ENCODE data around the gene SLC9A1.

The SLC9A1 gene

DNA sequence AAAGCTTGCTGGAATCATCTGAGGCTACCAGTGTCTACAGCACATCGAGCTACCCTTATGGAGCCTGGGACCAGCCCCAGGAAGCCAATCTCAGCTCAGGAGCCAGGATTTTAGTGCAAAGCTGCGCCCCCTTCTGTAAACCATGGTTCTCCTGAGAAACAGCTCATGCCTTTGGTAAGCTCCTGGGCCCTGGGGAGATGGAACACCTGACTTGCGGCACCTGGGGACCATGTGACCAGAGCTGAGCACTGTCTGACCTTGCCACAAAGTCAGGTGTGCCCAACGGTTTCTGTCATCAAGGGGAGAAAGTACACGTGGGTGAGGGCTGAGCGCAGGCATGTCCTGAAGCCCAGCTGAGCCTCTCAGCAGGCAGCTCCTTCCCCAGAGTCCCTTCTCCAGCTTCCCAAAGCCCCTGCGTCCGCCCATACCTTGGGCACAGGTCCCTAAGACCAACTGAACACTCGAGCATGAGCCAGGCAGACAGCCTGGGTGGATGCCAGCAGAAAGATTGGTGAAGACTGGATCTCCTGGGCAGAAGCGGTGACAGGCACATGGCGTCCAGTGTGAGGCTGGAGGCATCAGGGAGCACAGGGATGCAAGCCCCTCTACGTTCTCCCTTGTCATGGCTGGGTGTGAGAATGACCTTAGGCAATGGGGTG, 84.4 kb downstream of the SLC9A1 start:
- no peak for DNase-seq (ENCODE audit: low read depth, low spot score)

DNA sequence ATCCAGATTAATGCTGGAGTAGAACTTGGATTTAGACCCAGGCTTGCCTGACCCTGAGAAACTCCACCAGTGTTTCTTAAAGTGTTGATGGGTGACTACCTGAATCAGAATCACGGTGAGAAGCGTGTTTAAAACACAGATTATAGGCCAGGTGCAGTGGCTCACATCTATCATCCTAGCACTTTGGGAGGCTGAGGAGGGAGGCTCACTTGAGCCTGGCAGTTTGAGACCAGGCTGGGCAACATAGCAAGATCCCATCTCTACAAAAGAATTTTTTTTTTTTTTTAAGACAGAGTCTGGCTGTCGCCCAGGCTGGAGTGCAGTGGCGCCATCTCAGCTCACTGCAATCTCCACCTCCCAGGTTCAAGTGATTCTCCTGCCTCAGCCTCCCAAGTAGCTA, 86.0 kb downstream of the SLC9A1 start:
- no peak for DNase-seq (ENCODE audit: low read depth, low spot score)

DNA sequence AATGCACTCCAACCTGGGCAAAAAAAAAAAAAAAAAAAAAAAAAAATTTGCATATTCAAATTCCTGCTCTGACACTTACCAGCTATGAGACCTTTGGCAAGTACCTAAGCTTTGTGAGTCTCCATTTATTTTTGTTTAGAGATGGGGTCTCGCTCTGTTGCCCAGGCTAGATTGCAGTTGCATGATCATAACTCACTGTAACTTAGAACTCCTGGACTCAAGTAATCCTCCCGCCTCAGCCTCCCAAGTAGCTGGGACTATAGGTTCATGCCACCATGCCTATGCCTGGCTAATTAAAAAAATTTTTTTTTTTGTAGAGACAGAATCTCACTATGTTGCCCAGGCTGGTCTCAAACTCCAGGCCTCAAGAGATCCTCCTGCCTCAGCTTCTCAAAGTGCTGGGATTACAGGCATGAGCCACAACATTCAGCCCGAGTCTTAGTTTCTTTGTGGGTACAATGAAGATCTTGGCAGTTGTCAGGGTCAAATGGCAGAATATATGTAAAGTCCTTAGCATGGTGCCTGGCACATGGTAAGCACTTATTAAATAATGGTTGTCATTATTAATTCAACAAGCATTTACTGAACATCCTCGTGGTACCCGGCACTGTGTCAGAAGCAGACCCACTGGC, 88.8 kb downstream of the SLC9A1 start:
- DNase-seq (ENCODE audit: low read depth, low spot score), result no peak

DNA sequence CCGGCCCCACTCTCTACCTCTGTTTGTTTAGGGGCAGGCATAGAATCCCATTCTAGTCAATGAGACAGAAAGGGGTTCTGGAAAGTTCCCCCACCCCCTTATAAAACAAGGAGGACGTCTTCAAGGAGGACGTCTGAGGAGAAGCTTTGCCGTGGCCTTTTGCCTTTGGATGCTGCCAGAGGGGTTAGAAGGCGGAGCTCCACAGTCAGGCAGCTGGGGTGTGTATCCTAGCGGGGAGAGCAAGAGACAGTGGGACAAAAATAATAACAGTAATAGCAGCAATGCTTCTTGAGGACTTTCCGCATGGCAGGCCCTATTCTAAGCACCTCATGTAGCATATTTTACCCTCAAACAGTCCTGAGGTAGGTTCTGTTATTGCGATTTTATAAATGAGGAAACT, 94.0 kb downstream of the SLC9A1 start:
- no peak for DNase-seq (ENCODE audit: low read depth, low spot score)

DNA sequence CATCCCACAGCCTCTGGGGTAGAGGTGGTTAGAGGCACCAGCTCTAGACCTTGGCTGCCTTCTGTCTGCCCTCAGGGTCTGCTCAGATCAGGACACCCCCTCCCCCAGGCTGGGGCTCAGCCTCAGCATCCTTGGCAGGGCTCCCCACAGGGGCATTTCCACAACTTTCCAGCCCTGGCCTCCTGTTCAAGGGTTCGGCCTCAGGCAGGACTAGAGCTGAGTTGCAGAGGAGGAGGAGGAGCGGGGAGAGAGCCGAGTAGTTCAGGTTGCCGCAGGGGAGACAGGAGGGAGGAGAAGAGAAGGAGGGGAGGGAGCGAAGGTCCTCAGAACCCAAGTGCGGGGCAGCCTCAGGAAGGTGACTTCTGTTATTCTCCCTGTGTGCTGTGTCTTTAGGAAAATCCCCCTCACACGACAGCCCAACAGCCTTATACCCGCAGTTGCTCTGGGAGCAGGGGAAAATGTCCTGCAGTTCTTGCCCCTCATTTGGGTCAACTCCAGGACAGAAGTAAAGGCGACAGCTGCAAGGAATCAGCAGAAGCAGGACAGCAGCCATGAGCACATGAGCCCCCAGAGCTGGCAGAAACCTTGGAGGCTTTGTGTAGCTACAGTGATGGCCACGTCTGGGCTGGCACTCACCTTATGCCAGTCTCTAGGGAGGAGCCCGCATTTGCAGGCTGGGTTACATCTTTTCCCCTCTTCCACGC, 95.8 kb downstream of the SLC9A1 start:
- no peak for DNase-seq (ENCODE audit: low read depth, low spot score)

DNA sequence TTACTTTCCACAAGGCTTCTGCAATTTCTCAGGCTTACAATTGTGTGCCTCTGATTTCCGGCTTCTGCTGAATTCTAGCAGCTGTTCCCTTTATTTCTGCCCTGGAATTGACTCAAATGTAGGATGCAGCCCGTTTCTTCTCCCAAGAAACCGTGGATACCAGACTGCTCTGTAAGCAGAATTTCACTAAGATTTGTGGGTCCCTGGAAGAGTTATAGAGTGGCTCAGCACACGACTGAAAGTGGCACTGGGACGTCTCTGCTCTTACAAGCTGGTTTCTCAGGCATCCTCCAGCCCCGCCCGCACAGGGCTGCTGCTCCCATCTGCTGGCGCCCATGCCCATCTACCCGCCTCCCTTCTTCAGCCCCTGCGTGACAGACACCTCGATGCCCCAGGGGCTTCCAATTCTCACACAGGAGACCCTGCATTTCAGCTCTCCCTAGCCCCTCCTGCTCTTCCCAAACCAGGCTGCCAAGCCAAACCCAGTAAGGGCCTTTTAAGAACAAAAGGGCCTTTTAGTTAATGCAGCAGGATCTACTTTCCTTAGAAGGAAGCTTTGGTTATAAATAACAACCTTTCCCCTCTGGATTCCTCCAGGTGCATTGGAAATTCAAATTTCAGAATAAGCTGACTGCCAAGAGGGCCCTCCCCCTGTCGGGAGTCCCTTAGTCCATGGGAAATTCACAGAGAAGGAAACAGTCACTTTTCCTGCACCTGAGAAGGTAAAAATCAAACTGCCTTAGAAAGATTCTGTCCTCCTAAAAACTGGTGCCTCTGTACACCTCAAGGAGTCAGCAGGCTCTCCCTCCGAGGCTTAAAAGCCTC, 96.9 kb downstream of the SLC9A1 start:
- DNase-seq (ENCODE audit: low read depth, low spot score), result no peak

DNA sequence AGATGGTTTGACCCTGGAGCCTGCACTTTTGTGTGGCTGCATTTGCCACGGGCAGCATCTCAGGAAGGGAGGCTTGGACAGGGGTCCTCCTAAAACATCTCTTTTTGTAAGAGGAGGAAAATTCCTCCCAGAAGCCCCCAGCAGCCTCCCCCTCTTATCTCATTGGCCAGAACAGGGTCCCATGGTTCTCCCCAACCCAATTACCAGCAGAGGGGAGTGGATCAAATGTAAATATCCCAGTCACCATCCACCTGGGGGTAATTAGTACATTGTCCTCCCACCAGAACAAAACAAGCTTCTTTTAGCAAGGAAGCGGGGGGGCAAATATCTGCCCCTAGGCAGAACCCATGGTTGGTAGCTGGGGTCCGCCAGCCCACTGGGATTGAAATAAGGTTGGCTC, 97.5 kb downstream of the SLC9A1 start:
- DNase-seq (ENCODE audit: low read depth, low spot score), result no peak

DNA sequence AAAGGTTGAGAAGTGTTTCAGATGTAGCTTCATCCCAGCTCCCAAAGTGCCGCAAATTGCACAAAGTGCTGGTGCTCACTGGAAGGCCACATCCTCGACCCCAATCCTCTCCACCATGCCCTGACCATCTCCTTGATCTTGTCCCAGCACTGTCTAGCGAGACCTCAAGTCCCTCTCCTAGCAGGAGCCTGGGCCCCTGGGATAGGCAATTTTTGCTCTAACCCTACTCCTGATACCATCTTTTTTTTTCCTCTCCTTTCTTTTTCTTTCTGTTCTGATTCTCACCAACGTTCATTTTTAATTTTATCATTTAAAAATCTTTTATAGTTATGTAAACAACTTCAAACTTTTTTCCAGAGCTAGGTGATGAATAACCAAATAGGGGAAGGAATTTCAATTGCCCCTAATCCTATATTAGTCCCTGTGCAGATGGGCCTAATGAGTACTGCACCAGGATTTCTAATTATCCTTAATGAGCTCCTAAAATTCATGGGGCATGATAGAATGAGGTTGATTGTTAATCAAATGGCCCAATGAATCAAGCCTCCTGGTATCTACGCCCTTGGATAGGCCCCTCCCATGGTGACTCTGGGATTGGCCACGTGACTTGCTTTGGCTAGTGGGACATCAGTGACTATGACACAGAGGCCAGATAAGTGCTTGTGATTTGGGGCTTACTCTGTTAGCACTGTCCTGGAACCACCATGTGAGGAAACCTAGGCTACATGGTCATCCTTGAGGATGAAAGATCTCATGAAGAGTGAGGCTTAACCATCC, 100.8 kb downstream of the SLC9A1 start:
- no peak for DNase-seq (ENCODE audit: low read depth, low spot score)

DNA sequence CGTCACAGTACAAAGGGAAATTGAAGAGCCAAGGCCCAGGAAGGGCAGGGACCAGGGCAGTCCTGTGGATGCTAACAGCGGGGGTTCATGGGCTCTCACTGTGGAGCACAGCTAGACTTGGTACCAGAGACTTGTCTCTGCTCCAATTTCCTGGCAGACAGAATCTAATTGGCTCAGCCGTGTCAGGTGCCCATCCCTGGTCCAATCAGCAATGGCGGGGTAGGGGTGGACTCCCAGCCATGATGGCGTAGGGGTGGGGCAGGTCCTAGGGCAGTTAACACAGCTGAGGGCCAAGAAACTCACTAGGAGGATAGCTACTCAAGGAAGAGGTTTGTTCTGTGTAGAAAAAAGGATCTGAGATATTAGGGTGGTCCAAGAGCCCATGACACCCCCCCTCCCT, 102.4 kb downstream of the SLC9A1 start:
- no peak for DNase-seq (ENCODE audit: low read depth, low spot score)

DNA sequence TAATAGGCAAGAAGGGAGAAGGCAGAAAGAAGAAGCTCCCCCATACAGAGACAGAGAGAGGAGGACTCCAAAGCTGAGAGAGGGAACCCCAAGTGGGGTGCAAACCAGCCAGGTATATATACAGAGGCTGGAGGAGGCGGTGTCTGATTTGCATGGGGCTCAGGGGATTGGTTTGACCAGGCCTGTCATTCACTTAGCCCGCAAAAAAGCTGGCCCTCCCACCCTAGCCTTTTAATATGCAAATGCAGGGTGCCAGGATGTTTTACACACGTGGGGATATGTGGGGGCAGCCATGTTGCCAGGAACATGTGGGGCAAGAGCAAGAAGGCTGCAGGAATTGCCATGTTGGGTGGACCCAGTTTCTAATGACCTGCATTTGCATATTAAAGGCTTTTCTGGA, 105.3 kb downstream of the SLC9A1 start:
- DNase-seq (ENCODE audit: low read depth, low spot score), result no peak

DNA sequence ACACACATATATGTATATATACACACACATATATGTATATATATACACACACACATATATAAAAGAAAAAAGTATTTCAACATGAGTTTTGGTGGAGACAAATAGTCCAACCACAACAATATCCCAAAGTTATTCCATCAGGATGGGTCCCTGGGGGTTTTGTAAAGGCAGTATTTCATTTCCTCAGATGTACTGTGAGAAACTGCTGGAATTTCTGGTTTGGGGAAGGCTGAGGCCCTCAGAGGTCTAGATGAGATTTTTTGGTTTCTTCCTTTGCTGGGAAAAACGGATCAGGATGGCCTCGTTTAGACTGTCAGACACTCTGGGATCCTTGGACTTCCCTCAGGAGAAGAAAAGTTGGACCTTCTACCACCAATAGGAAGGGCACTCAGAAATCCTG, 105.8 kb downstream of the SLC9A1 start:
- no peak for DNase-seq (ENCODE audit: low read depth, low spot score)
